Measurements from ENCODE around the gene GNB1L. TPM values are rescaled to one million over a fixed set of nuclear protein-coding genes. Genes with fewer than 3 reads are reported as not detected.
A peak's percentile ranks its signal among the peaks of the same experiment; 100 is the strongest.

The GNB1L gene
- total RNA-seq, 1 experiment from 2014 or later = 17.9 TPM

GRCh38 chr22:19810381-19811201, 44.1 kb downstream of the GNB1L start:
- DNase-seq (ENCODE audit: low spot score) = peak; percentile 73
- no peak overlapping the region for H3K4me3 ChIP-seq (ENCODE audit: low read depth, low read length, poor library complexity, severe bottlenecking)
- no TSS peak for BruUV-seq (replicated peaks)
- H3K36me3 ChIP-seq (ENCODE audit: insufficient read depth, low read length, poor library complexity, severe bottlenecking) = no peaks in the 10 kb centered on the region
- H3K27ac ChIP-seq (ENCODE audit: low read depth, low read length, poor library complexity, severe bottlenecking) = peak overlapping the region; percentile 23
- H3K4me1 ChIP-seq (ENCODE audit: insufficient read depth, low read length, poor library complexity, severe bottlenecking) = peaks cover 30% of the 10 kb centered on the region
- no peaks in the 10 kb centered on the region for H3K27me3 ChIP-seq (replicated peaks; ENCODE audit: insufficient read depth, low read depth, low read length, poor library complexity)
- H3K9me3 ChIP-seq (ENCODE audit: low read depth, low read length, poor library complexity, severe bottlenecking) = no peaks in the 10 kb centered on the region
- intact Hi-C loops (cut with micrococcal nuclease; ENCODE audit: unreplicated experiment) = no loop called here
- TF ChIP-seq EZH2 (IDR thresholded peaks at IDR 0.05; ENCODE audit: borderline replicate concordance, low read depth, low read length, poor library complexity, severe bottlenecking) (no peak), CTCF (conservative IDR thresholded peaks at IDR 0.05; ENCODE audit: low read depth, low read length) (no peak)
- POLR2A ChIA-PET (ENCODE audit: low non-redundant PET) = no interaction called here
- CTCF ChIA-PET = no interaction called here

- BruUV-seq (replicated peaks) = no TSS peak
- intact Hi-C loops (cut with micrococcal nuclease; ENCODE audit: unreplicated experiment) = no loop called here
- ChIA-PET CTCF (no interaction called here), POLR2A (ENCODE audit: low non-redundant PET) (no interaction called here)
- Histone ChIP-seq H3K9me3 (ENCODE audit: low read depth, low read length, poor library complexity, severe bottlenecking) (no peaks in the 10 kb centered on the region), H3K4me1 (ENCODE audit: insufficient read depth, low read length, poor library complexity, severe bottlenecking) (peaks cover 30% of the 10 kb centered on the region), H3K27ac (ENCODE audit: low read depth, low read length, poor library complexity, severe bottlenecking) (no peak overlapping the region), H3K36me3 (ENCODE audit: insufficient read depth, low read length, poor library complexity, severe bottlenecking) (no peaks in the 10 kb centered on the region), H3K4me3 (ENCODE audit: low read depth, low read length, poor library complexity, severe bottlenecking) (no peak overlapping the region), H3K27me3 (replicated peaks; ENCODE audit: insufficient read depth, low read depth, low read length, poor library complexity) (no peaks in the 10 kb centered on the region)
- TF ChIP-seq CTCF (conservative IDR thresholded peaks at IDR 0.05; ENCODE audit: low read depth, low read length) = no peak
- TF ChIP-seq EZH2 (IDR thresholded peaks at IDR 0.05; ENCODE audit: borderline replicate concordance, low read depth, low read length, poor library complexity, severe bottlenecking) = no peak
- DNase-seq (ENCODE audit: low spot score) = no peak
Observed at GRCh38 chr22:19809741-19810140, 44.9 kb downstream of the GNB1L start.

GRCh38 chr22:19808873-19809478, 45.7 kb downstream of the GNB1L start:
- H3K27me3 ChIP-seq (replicated peaks; ENCODE audit: insufficient read depth, low read depth, low read length, poor library complexity) = no peaks in the 10 kb centered on the region
- peaks cover 30% of the 10 kb centered on the region for H3K4me1 ChIP-seq (ENCODE audit: insufficient read depth, low read length, poor library complexity, severe bottlenecking)
- TF ChIP-seq CTCF (conservative IDR thresholded peaks at IDR 0.05; ENCODE audit: low read depth, low read length) (no peak), EZH2 (IDR thresholded peaks at IDR 0.05; ENCODE audit: borderline replicate concordance, low read depth, low read length, poor library complexity, severe bottlenecking) (no peak)
- POLR2A ChIA-PET (ENCODE audit: low non-redundant PET) = no interaction called here
- H3K27ac ChIP-seq (ENCODE audit: low read depth, low read length, poor library complexity, severe bottlenecking) = no peak overlapping the region
- intact Hi-C loops (cut with micrococcal nuclease; ENCODE audit: unreplicated experiment) = no loop called here
- no peaks in the 10 kb centered on the region for H3K9me3 ChIP-seq (ENCODE audit: low read depth, low read length, poor library complexity, severe bottlenecking)
- BruUV-seq (replicated peaks) = no TSS peak
- no peak for DNase-seq (ENCODE audit: low spot score)
- CTCF ChIA-PET = no interaction called here
- H3K36me3 ChIP-seq (ENCODE audit: insufficient read depth, low read length, poor library complexity, severe bottlenecking) = no peaks in the 10 kb centered on the region
- no peak overlapping the region for H3K4me3 ChIP-seq (ENCODE audit: low read depth, low read length, poor library complexity, severe bottlenecking)

Data from A673 (cell line).